DND-41 (cell line): ENCODE results near the gene C1orf56.
A peak's percentile ranks its signal among the peaks of the same experiment; 100 is the strongest.

Experiments used
- ATAC-seq: fragments of 200-7000 bp; cut with Tn5 transposase; 3 replicates; pipeline ENCODE4 v1.9.1; 2021; ENCODE audit warnings: low read depth; ENCODE audit not compliant: insufficient read depth
- DNase-seq: peaks from one replicate; pipeline ENCODE4 v3.0.0-alpha.2; 2020
- H2AFZ ChIP-seq: 2 replicates; pipeline ENCODE4 v1.6.0; 2012; ENCODE audit warnings: low read depth, low read length
- H3K27ac ChIP-seq: 2 replicates; pipeline ENCODE4 v1.5.1; 2012; ENCODE audit warnings: low read length, inconsistent platforms
- H3K27me3 ChIP-seq: fragments of 200-600 bp; sonication (generic); 2 replicates; pipeline ENCODE4 v1.6.0; 2012; ENCODE audit warnings: low read length, mild to moderate bottlenecking, inconsistent platforms; ENCODE audit not compliant: insufficient read depth, poor library complexity
- H3K36me3 ChIP-seq: 2 replicates; pipeline ENCODE4 v1.5.1; 2012; ENCODE audit warnings: low read length, inconsistent platforms; ENCODE audit not compliant: insufficient read depth
- H3K4me1 ChIP-seq: 2 replicates; pipeline ENCODE4 v1.5.1; 2012; ENCODE audit warnings: mild to moderate bottlenecking, low read length; ENCODE audit not compliant: insufficient read depth
- H3K4me2 ChIP-seq: 2 replicates; pipeline ENCODE4 v1.6.0; 2012; ENCODE audit warnings: mild to moderate bottlenecking, moderate library complexity, low read length, inconsistent platforms; ENCODE audit not compliant: insufficient read depth
- H3K4me3 ChIP-seq, 2 experiments: fragments of 200-600 bp in 1 of 2; shearing (Covaris generic) in 1 of 2; 2 replicates each; pipeline ENCODE4 v1.5.1; 2012 to 2016; ENCODE audit warnings: inconsistent platforms in 2 of 2, low read length in 2 of 2, mild to moderate bottlenecking in 2 of 2, low read depth in 1 of 2, moderate library complexity in 1 of 2
- H3K79me2 ChIP-seq: 2 replicates; pipeline ENCODE4 v1.6.0; 2012; ENCODE audit warnings: low read length, inconsistent platforms; ENCODE audit not compliant: insufficient read depth
- H3K9ac ChIP-seq: 2 replicates; pipeline ENCODE4 v1.6.0; 2012; ENCODE audit warnings: low read depth, mild to moderate bottlenecking, inconsistent platforms, low read length, moderate library complexity
- H3K9me3 ChIP-seq: 2 replicates; pipeline ENCODE4 v1.5.1; 2012; ENCODE audit warnings: low read length, moderate library complexity, mild to moderate bottlenecking, inconsistent platforms; ENCODE audit not compliant: insufficient read depth, severe bottlenecking
- H4K20me1 ChIP-seq: 2 replicates; pipeline ENCODE4 v1.6.0; 2012; ENCODE audit warnings: low read length; ENCODE audit not compliant: insufficient read depth
- CTCF ChIP-seq: IDR thresholded peaks from 2 replicates; pipeline ENCODE4 v1.5.1; 2012; ENCODE audit warnings: borderline replicate concordance, low read length, moderate library complexity, mild to moderate bottlenecking; ENCODE audit not compliant: poor library complexity, severe bottlenecking; ENCODE audit errors: extremely low read depth
- EZH2 ChIP-seq: IDR thresholded peaks from 3 replicates; pipeline ENCODE4 v1.6.1; 2012; ENCODE audit warnings: borderline replicate concordance, low read depth, mild to moderate bottlenecking, moderate library complexity, low read length, inconsistent platforms; ENCODE audit not compliant: severe bottlenecking

The C1orf56 gene

GRCh38 chr1:151006327-151007052 lies 41.1 kb upstream of the C1orf56 start, which contains the start of gene MINDY1:
MINDY1 (minus strand) TSS chr1:151006902; CDS start chr1:151002617, 4,285 bp downstream.
- H4K20me1 ChIP-seq, result no peaks in the 10 kb centered on the region
- TF ChIP-seq CTCF, result peak; percentile 67
- TF ChIP-seq EZH2, result no peak
- peak within 1 kb of the TSS; percentile 84 for H3K27ac ChIP-seq
- peak within 1 kb of the TSS; percentile 70 for H3K9ac ChIP-seq
- ATAC-seq, result peak; percentile 69
- peaks cover 29% of the 10 kb centered on the region for H3K79me2 ChIP-seq
- H3K4me2 ChIP-seq, result peak within 1 kb of the TSS; percentile 88
- peak within 1 kb of the TSS; percentile 87 for H2AFZ ChIP-seq
- DNase-seq, result peak; percentile 62
- H3K36me3 ChIP-seq, result peaks cover 3% of the 10 kb centered on the region; the same call in 1 of the 2 replicates
- H3K27me3 ChIP-seq, result no peaks in the 10 kb centered on the region
- no peaks in the 10 kb centered on the region for H3K9me3 ChIP-seq
- peak within 1 kb of the TSS; percentile 3 to 73; a peak in 3 of 4 replicates for H3K4me3 ChIP-seq
- peaks cover 80% of the 10 kb centered on the region for H3K4me1 ChIP-seq

GRCh38 chr1:151007853-151008243 lies 39.7 kb upstream of the C1orf56 start:
- no peak for ATAC-seq
- Histone ChIP-seq H4K20me1 (no peaks in the 10 kb centered on the region), H3K9me3 (no peaks in the 10 kb centered on the region), H3K36me3 (peaks cover 3% of the 10 kb centered on the region; the same call in 1 of the 2 replicates), H3K4me1 (peaks cover 74% of the 10 kb centered on the region), H3K4me3 (peak overlapping the region; percentile 40 to 73; a peak in 3 of 4 replicates), H3K79me2 (peaks cover 35% of the 10 kb centered on the region), H3K27me3 (no peaks in the 10 kb centered on the region), H3K4me2 (peak overlapping the region; percentile 67), H3K27ac (peak overlapping the region; percentile 78), H2AFZ (peak overlapping the region; percentile 75), H3K9ac (peak overlapping the region; percentile 70)
- no peak for DNase-seq
- TF ChIP-seq CTCF (no peak), EZH2 (no peak)

GRCh38 chr1:151008244-151009205 lies 39.0 kb upstream of the C1orf56 start, which contains the start of gene PRUNE1:
PRUNE1 (plus strand) TSS chr1:151008449; CDS start chr1:151008633, 184 bp downstream.
- DNase-seq (peak; percentile 95), ATAC-seq (peak; percentile 83)
- Histone ChIP-seq H3K4me3 (peak within 1 kb of the TSS; percentile 40 to 73), H3K79me2 (peaks cover 40% of the 10 kb centered on the region), H3K9ac (peak within 1 kb of the TSS; percentile 70), H2AFZ (peak within 1 kb of the TSS; percentile 89), H3K9me3 (no peaks in the 10 kb centered on the region), H3K36me3 (peaks cover 8% of the 10 kb centered on the region; the same call in 1 of the 2 replicates), H3K27me3 (no peaks in the 10 kb centered on the region), H3K27ac (peak within 1 kb of the TSS; percentile 83), H3K4me1 (peaks cover 67% of the 10 kb centered on the region), H4K20me1 (no peaks in the 10 kb centered on the region), H3K4me2 (peak within 1 kb of the TSS; percentile 67)
- no peak for TF ChIP-seq EZH2
- no peak for TF ChIP-seq CTCF
